GM12872 (cell line): ENCODE results near the gene USP36.

Source experiments
- CTCF ChIP-seq: IDR thresholded peaks from 3 replicates; pipeline ENCODE4 v1.5.1; 2011; ENCODE audit warnings: low read depth, mild to moderate bottlenecking, low read length, moderate library complexity; ENCODE audit not compliant: insufficient read depth

USP36 gene

GRCh38 chr17:78796517-78796900 is 44.1 kb downstream of the USP36 start:
- TF ChIP-seq CTCF: no peak

GRCh38 chr17:78795861-78796516 is 44.6 kb downstream of the USP36 start:
- TF ChIP-seq CTCF: no peak

- TF ChIP-seq CTCF: no peak
Measured at GRCh38 chr17:78794864-78795640, 45.6 kb downstream of the USP36 start.

- TF ChIP-seq CTCF: no peak
Measured at GRCh38 chr17:78794399-78794798, 46.2 kb downstream of the USP36 start.

- TF ChIP-seq CTCF: no peak
Measured at GRCh38 chr17:78793968-78794367, 46.6 kb downstream of the USP36 start.

- TF ChIP-seq CTCF: no peak
Measured at GRCh38 chr17:78793415-78793814, 47.2 kb downstream of the USP36 start.

GRCh38 chr17:78791840-78792709 is 48.5 kb downstream of the USP36 start:
- TF ChIP-seq CTCF: no peak
